Naive thymus-derived CD8-positive, alpha-beta T cell (primary cell): ENCODE results near the gene ZIC5. TPM values are rescaled to one million over a fixed set of nuclear protein-coding genes. Genes with fewer than 3 reads are reported as not detected.

Source experiments
- ATAC-seq, 2 donors: fragments of 150-1000 bp; cut with Tn5 transposase in 1 of 2; sonication (Bioruptor Pico), chemical (Tn5 transposase) in 1 of 2; 1 replicate in 1 of 2; 2 replicates in 1 of 2; pipeline ENCODE4 v1.10.0; 2021; ENCODE audit warnings: mild to moderate bottlenecking in 2 of 2, moderate library complexity in 2 of 2
- POLR2A ChIA-PET: fragments of 350-600 bp; sonication (Branson Sonifier 250); formaldehyde crosslinking; loops from one replicate; lab custom pipeline; 2021; ENCODE audit warnings: antibody characterized with exemption; lab: Charles Lee
- DNase-seq, 10 donors: peaks; one replicate each; pipeline versions ENCODE4 v3.0.0 to v3.0.0-alpha.2; 2020 to 2022
- H3K27ac Mint-ChIP-seq, 10 donors: one replicate each; pipeline ENCODE4 v1.8.0; 2020 to 2022; ENCODE audit warnings: mild to moderate bottlenecking in 10 of 10, mixed read lengths in 10 of 10, moderate library complexity in 4 of 10, inconsistent platforms in 1 of 10
- H3K27me3 Mint-ChIP-seq, 5 donors: one replicate each; pipeline ENCODE4 v1.8.0; 2021 to 2022; ENCODE audit warnings: mixed read lengths in 5 of 5
- H3K36me3 Mint-ChIP-seq, 3 donors: one replicate each; pipeline ENCODE4 v1.8.0; 2020 to 2022; ENCODE audit warnings: mixed read lengths in 3 of 3, mild to moderate bottlenecking in 2 of 3, inconsistent platforms in 1 of 3
- H3K4me1 Mint-ChIP-seq, 4 donors: one replicate each; pipeline ENCODE4 v1.8.0; 2021 to 2022; ENCODE audit warnings: mixed read lengths in 4 of 4
- H3K4me3 Mint-ChIP-seq, 10 donors: one replicate each; pipeline ENCODE4 v1.8.0; 2020 to 2022; ENCODE audit warnings: mild to moderate bottlenecking in 10 of 10, mixed read lengths in 10 of 10, moderate library complexity in 6 of 10, inconsistent platforms in 1 of 10
- H3K9me3 Mint-ChIP-seq, 9 donors: one replicate each; pipeline ENCODE4 v1.8.0; 2020 to 2022; ENCODE audit warnings: mixed read lengths in 9 of 9, mild to moderate bottlenecking in 3 of 9, inconsistent platforms in 1 of 9, moderate library complexity in 1 of 9
- polyA plus RNA-seq, 3 donors: library from polyadenylated mRNA; unstranded; fragments of 300-500 nt; fragmentation: Illumina TruSeq; gene quantifications; one replicate each; pipeline ENCODE4 v1.2.3, GENCODE V29; 2021
- total RNA-seq, 8 experiments: library from RNA in 2 of 8; stranded (reverse) in 2 of 8; gene quantifications; one replicate each; pipeline ENCODE4 v1.2.3 and lab custom pipeline; 2021 to 2026

Gene ZIC5
- total and polyA plus RNA-seq, 5 experiments from 2014 or later, result not detected

DNA sequence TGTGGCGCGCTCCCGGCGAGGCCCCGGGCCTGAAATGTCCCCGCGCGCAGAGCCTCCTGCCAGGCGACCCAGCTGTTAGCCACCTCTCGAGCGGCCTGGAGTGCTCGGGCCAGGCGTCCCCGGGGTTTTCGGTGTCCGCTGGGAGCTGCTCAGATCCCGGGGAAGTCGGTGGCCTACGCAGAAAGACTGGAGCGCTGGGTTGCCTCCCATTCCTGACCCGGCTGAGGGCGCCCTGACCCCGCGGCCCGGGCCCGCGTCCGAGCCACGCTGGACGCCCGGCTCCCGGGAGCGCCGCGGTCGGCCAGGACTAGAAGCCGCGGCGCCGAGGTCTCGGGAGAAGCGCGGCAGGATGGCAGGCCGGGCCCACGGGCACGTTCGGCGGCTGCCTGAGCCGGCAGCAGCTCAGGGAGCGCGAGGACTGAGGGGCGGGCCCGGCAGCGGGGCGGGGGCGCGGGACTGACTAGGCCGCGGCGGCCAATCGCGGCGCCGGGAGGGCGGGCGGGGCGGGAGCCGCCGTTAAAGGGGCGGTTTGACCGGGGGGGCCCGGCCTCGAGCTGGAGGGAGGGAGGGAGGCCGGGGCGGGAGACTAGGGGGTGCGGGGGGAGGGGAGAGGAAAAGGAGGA is 8.7 kb upstream of the ZIC5 start:
- Mint-ChIP-seq H3K36me3 (peaks cover 4 to 25% (median 15%) of the 10 kb centered on the region in 3 donors), H3K9me3 (peaks cover 0 to 47% (median 21%) of the 10 kb centered on the region in 9 donors), H3K27ac (no peak overlapping the region), H3K4me1 (peaks cover 8 to 20% (median 14%) of the 10 kb centered on the region in 4 donors), H3K4me3 (peak overlapping the region in 5 of 10 donors; percentile 25 to 45 (median 44)), H3K27me3 (peaks cover 32 to 69% (median 52%) of the 10 kb centered on the region in 5 donors)
- POLR2A ChIA-PET, result interaction anchor here (0.6 to 3.1 kb wide), 4 partner anchors 9 to 1651 kb away, joined by 3 to 13 read pairs (median 6); partner anchors contain the start of gene ZIC5
- peak; percentile 74 to 82 for ATAC-seq
- DNase-seq, result peak in 9 of 10 donors; percentile 43 to 76 (median 55)

- peaks cover 0 to 51% (median 21%) of the 10 kb centered on the region in 9 donors for H3K9me3 Mint-ChIP-seq
- POLR2A ChIA-PET, result interaction anchor here (1.5 to 3.1 kb wide), 3 partner anchors 9 to 12 kb away, joined by 4 to 13 read pairs (median 9); partner anchors contain the start of gene ZIC5
- peak overlapping the region in 1 of 10 donors; percentile 34 for H3K27ac Mint-ChIP-seq
- H3K36me3 Mint-ChIP-seq, result peaks cover 4 to 25% (median 16%) of the 10 kb centered on the region in 3 donors
- H3K27me3 Mint-ChIP-seq, result peaks cover 33 to 73% (median 55%) of the 10 kb centered on the region in 5 donors
- H3K4me3 Mint-ChIP-seq, result peak overlapping the region in 6 of 10 donors; percentile 29 to 74 (median 50)
- ATAC-seq (no peak), DNase-seq (peak in 1 of 10 donors; percentile 23)
- peaks cover 8 to 20% (median 14%) of the 10 kb centered on the region in 4 donors for H3K4me1 Mint-ChIP-seq
Observed at GRCh38 chr13:99979453-99980200, 8.1 kb upstream of the ZIC5 start.

- ATAC-seq, result no peak
- Mint-ChIP-seq H3K27me3 (peaks cover 40 to 73% (median 55%) of the 10 kb centered on the region in 5 donors), H3K9me3 (peaks cover 0 to 51% (median 20%) of the 10 kb centered on the region in 9 donors), H3K27ac (peak overlapping the region in 3 of 10 donors; percentile 25 to 77 (median 32)), H3K36me3 (peaks cover 4 to 26% (median 17%) of the 10 kb centered on the region in 3 donors), H3K4me1 (peaks cover 8 to 20% (median 12%) of the 10 kb centered on the region in 4 donors), H3K4me3 (peak overlapping the region in 8 of 10 donors; percentile 9 to 74 (median 40))
- peak in 1 of 10 donors; percentile 15 for DNase-seq
- POLR2A ChIA-PET, result interaction anchor here (3.1 kb wide), 1 partner anchor 13 kb away, joined by 9 read pairs; no protein-coding TSS in a partner anchor
Observed at GRCh38 chr13:99978799-99979452, 7.4 kb upstream of the ZIC5 start.

- ATAC-seq (no peak), DNase-seq (peak in 1 of 10 donors; percentile 15)
- Mint-ChIP-seq H3K27me3 (peaks cover 44 to 73% (median 55%) of the 10 kb centered on the region in 5 donors), H3K27ac (peak overlapping the region in 2 of 10 donors; percentile 19 to 77), H3K9me3 (peaks cover 0 to 51% (median 28%) of the 10 kb centered on the region in 9 donors), H3K36me3 (peaks cover 7 to 29% (median 19%) of the 10 kb centered on the region in 3 donors), H3K4me3 (peak overlapping the region in 7 of 10 donors; percentile 9 to 74 (median 44)), H3K4me1 (peaks cover 8 to 13% (median 11%) of the 10 kb centered on the region in 4 donors)
- POLR2A ChIA-PET, result interaction anchor here (0.7 to 1.0 kb wide), 4 partner anchors 9 to 1196 kb away, joined by 4 to 6 read pairs (median 4); no protein-coding TSS in a partner anchor
Observed at GRCh38 chr13:99977912-99978798, 6.6 kb upstream of the ZIC5 start.

- peak in 1 of 10 donors; percentile 17 for DNase-seq
- Mint-ChIP-seq H3K4me3 (peak overlapping the region in 2 of 10 donors; percentile 13 to 14), H3K9me3 (peaks cover 0 to 58% (median 31%) of the 10 kb centered on the region in 9 donors), H3K36me3 (peaks cover 10 to 35% (median 23%) of the 10 kb centered on the region in 3 donors), H3K27me3 (peaks cover 50 to 73% (median 60%) of the 10 kb centered on the region in 5 donors), H3K27ac (peak overlapping the region in 2 of 10 donors; percentile 18 to 54), H3K4me1 (peaks cover 8 to 11% (median 8%) of the 10 kb centered on the region in 4 donors)
- POLR2A ChIA-PET, result interaction anchor here (0.7 to 1.0 kb wide), 3 partner anchors 10 to 38 kb away, joined by 4 to 6 read pairs (median 4); no protein-coding TSS in a partner anchor
- no peak for ATAC-seq
Observed at GRCh38 chr13:99977334-99977911, 5.9 kb upstream of the ZIC5 start.

DNA sequence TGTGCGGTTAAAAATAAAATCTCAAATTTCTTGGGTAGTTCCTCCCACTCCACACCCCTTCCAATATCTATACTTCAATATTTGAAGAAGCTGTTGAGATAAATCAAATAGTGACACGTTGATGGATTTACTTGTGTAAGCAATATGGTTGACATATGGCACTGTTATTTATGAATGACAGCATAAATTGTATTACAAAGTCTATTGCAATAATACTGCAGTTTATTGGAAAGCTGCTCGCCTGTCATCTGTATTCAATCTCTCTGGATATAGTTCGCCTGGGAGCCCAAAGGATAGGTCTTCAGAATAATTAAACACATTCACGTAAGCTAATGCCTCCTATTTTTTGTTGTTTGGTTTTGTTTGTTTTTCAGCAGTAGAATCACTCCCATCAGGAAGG is 5.0 kb upstream of the ZIC5 start:
- DNase-seq (no peak), ATAC-seq (no peak)
- peaks cover 0 to 64% (median 36%) of the 10 kb centered on the region in 9 donors for H3K9me3 Mint-ChIP-seq
- H3K27ac Mint-ChIP-seq, result no peak overlapping the region
- H3K4me3 Mint-ChIP-seq, result no peak overlapping the region
- peaks cover 8 to 11% (median 10%) of the 10 kb centered on the region in 4 donors for H3K4me1 Mint-ChIP-seq
- peaks cover 14 to 40% (median 23%) of the 10 kb centered on the region in 3 donors for H3K36me3 Mint-ChIP-seq
- POLR2A ChIA-PET, result interaction anchor here (3.7 kb wide), 1 partner anchor 8 kb away, joined by 15 read pairs; no protein-coding TSS in a partner anchor
- peaks cover 55 to 79% (median 65%) of the 10 kb centered on the region in 5 donors for H3K27me3 Mint-ChIP-seq

- no peak for ATAC-seq
- DNase-seq, result no peak
- Mint-ChIP-seq H3K4me3 (no peak overlapping the region), H3K27ac (no peak overlapping the region), H3K27me3 (peaks cover 56 to 81% (median 67%) of the 10 kb centered on the region in 5 donors), H3K36me3 (peaks cover 14 to 40% (median 23%) of the 10 kb centered on the region in 3 donors), H3K4me1 (peaks cover 8 to 11% (median 9%) of the 10 kb centered on the region in 4 donors), H3K9me3 (peaks cover 0 to 64% (median 36%) of the 10 kb centered on the region in 9 donors)
- POLR2A ChIA-PET, result interaction anchor here (0.7 to 3.7 kb wide), 4 partner anchors 9 to 369 kb away, joined by 3 to 15 read pairs (median 4); partner anchors contain the start of gene CLYBL
Observed at GRCh38 chr13:99975626-99976025, 4.1 kb upstream of the ZIC5 start.

DNA sequence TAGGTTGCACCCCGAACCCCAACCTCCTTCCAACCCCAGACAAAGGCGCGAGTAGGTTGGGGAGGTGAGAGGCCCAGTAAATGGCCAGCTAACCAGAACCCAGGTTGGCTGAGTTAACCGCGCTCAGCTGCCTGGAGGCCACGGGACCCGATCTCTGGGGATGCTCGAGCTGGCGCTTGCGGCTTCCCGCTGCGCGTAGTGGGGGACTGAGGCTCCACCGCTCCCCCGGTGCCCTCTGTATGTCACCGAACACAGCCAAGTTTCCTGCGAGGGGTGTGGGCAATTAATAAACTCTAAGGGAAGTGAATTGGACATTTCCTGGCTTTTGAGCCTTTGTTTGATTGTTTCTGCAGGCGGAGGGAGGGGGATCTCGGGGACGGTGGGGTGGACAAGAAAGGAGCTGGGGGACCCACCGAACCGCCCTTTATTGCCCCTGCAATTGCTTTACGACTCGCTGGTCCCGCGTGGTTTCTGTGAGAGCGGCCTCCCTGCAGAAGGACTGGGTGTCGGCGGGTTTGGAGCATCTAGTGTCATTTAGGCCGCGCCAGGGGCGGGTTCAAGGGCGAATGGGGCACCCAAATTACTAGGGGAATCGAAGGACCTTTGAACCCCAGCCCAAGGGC is 3.5 kb upstream of the ZIC5 start:
- H3K36me3 Mint-ChIP-seq, result peaks cover 15 to 40% (median 23%) of the 10 kb centered on the region in 3 donors
- H3K27me3 Mint-ChIP-seq, result peaks cover 57 to 83% (median 67%) of the 10 kb centered on the region in 5 donors
- POLR2A ChIA-PET, result interaction anchor here (0.5 to 3.7 kb wide), 7 partner anchors 9 to 369 kb away, joined by 3 to 15 read pairs (median 3); partner anchors contain the start of gene CLYBL
- peak overlapping the region in 2 of 10 donors; percentile 7 to 24 for H3K4me3 Mint-ChIP-seq
- peaks cover 0 to 64% (median 36%) of the 10 kb centered on the region in 9 donors for H3K9me3 Mint-ChIP-seq
- peaks cover 9 to 13% (median 11%) of the 10 kb centered on the region in 4 donors for H3K4me1 Mint-ChIP-seq
- peak overlapping the region in 1 of 10 donors; percentile 71 for H3K27ac Mint-ChIP-seq
- DNase-seq (no peak), ATAC-seq (no peak)

GRCh38 chr13:99974296-99974938 is 2.9 kb upstream of the ZIC5 start:
- H3K4me3 Mint-ChIP-seq, result peak overlapping the region in 3 of 10 donors; percentile 16 to 75 (median 18)
- peak overlapping the region in 2 of 10 donors; percentile 48 to 87 for H3K27ac Mint-ChIP-seq
- peaks cover 12 to 20% (median 14%) of the 10 kb centered on the region in 4 donors for H3K4me1 Mint-ChIP-seq
- H3K27me3 Mint-ChIP-seq, result peaks cover 61 to 86% (median 69%) of the 10 kb centered on the region in 5 donors
- H3K9me3 Mint-ChIP-seq, result peaks cover 0 to 64% (median 36%) of the 10 kb centered on the region in 9 donors
- H3K36me3 Mint-ChIP-seq, result peaks cover 18 to 40% (median 23%) of the 10 kb centered on the region in 3 donors
- DNase-seq, result peak in 1 of 10 donors; percentile 16
- ATAC-seq, result no peak
- POLR2A ChIA-PET, result interaction anchor here (0.9 to 3.7 kb wide), 4 partner anchors 10 to 22 kb away, joined by 3 to 15 read pairs (median 4); no protein-coding TSS in a partner anchor
